Spleen (tissue), 7 donors: Measurements from ENCODE around the gene DNAJC8.

ENCODE experiments used
- CTCF ChIP-seq, 11 experiments: fragments of 200-600 bp in 7 of 11; fragments of 450-650 bp in 4 of 11; sonication (generic) in 4 of 11; IDR thresholded peaks in 8 of 11; conservative IDR thresholded peaks in 3 of 11; 1 replicate in 7 of 11; 2 replicates in 4 of 11; pipeline versions ENCODE4 v1.4.0 to v1.8.0; 2016 to 2021; ENCODE audit warnings: antibody characterized with exemption in 11 of 11, inconsistent platforms in 4 of 11, mild to moderate bottlenecking in 1 of 11
- POLR2A ChIP-seq, 3 donors: fragments of 450-650 bp; IDR thresholded peaks; one replicate each; pipeline ENCODE4 v1.5.1; 2017; ENCODE audit warnings: antibody characterized with exemption in 3 of 3, mild to moderate bottlenecking in 1 of 3
- donor health status: DM: no; HTN: no; CAD: no; lungs with moderate emphysema.
- donor health status: DM: no; HTN: no; CAD: no.
- donor health status: DM: no; HTN: no; CAD: no.

- no peak for TF ChIP-seq CTCF (IDR thresholded peaks at IDR 0.05 in 8 of 11, conservative IDR thresholded peaks at IDR 0.05 in 3 of 11)
- TF ChIP-seq POLR2A (IDR thresholded peaks at IDR 0.05), result no peak
Observed at GRCh38 chr1:28197682-28198415, 35.0 kb downstream of the DNAJC8 start.
